Fibroblast of skin of back (primary cell): ENCODE results near the gene PRH2.

Experiments
- DNase-seq: peaks from one replicate; pipeline ENCODE4 v3.0.0-alpha.2; 2013

The PRH2 gene

GRCh38 chr12:10965476-10965875 lies 36.4 kb downstream of the PRH2 start:
- DNase-seq: no peak

GRCh38 chr12:10966314-10966713 lies 37.3 kb downstream of the PRH2 start:
- DNase-seq: no peak

- DNase-seq: peak; percentile 32
Observed at GRCh38 chr12:10967409-10967808, 38.4 kb downstream of the PRH2 start.

- no peak for DNase-seq
Observed at GRCh38 chr12:10968765-10969456, 39.9 kb downstream of the PRH2 start.

- DNase-seq: no peak
Observed at GRCh38 chr12:10974965-10975364, 45.9 kb downstream of the PRH2 start.

- DNase-seq: no peak
Observed at GRCh38 chr12:10982244-10982643, 53.2 kb downstream of the PRH2 start.
